ENCODE results near the gene ARFRP1. TPM values are rescaled to one million over a fixed set of nuclear protein-coding genes. Genes with fewer than 3 reads are reported as not detected.

ARFRP1 gene
- total RNA-seq, 1 donor from 2014 or later = 51.0 TPM

- Mint-ChIP-seq H3K9me3 (ENCODE audit: low read depth) (no peaks in the 10 kb centered on the region), H3K36me3 (ENCODE audit: insufficient read depth) (peaks cover 3% of the 10 kb centered on the region), H3K4me1 (ENCODE audit: low read depth) (no peaks in the 10 kb centered on the region), H3K27ac (no peak overlapping the region), H3K27me3 (no peaks in the 10 kb centered on the region), H3K4me3 (ENCODE audit: low read depth) (no peak overlapping the region)
- TF ChIP-seq CTCF (IDR thresholded peaks at IDR 0.05; ENCODE audit: unreplicated experiment) = no peak
- DNase-seq (ENCODE audit: low spot score, unreplicated experiment) = no peak
Measured at GRCh38 chr20:63679799-63680305, 27.9 kb downstream of the ARFRP1 start.

GRCh38 chr20:63678667-63679465 is 28.9 kb downstream of the ARFRP1 start:
- no peaks in the 10 kb centered on the region for H3K4me1 Mint-ChIP-seq (ENCODE audit: low read depth)
- no peaks in the 10 kb centered on the region for H3K27me3 Mint-ChIP-seq
- no peak for DNase-seq (ENCODE audit: low spot score, unreplicated experiment)
- no peaks in the 10 kb centered on the region for H3K9me3 Mint-ChIP-seq (ENCODE audit: low read depth)
- H3K36me3 Mint-ChIP-seq (ENCODE audit: insufficient read depth) = peaks cover 3% of the 10 kb centered on the region
- H3K4me3 Mint-ChIP-seq (ENCODE audit: low read depth) = no peak overlapping the region
- TF ChIP-seq CTCF (IDR thresholded peaks at IDR 0.05; ENCODE audit: unreplicated experiment) = no peak
- H3K27ac Mint-ChIP-seq = no peak overlapping the region

- Mint-ChIP-seq H3K27me3 (no peaks in the 10 kb centered on the region), H3K4me3 (ENCODE audit: low read depth) (no peak overlapping the region), H3K4me1 (ENCODE audit: low read depth) (no peaks in the 10 kb centered on the region), H3K36me3 (ENCODE audit: insufficient read depth) (peaks cover 3% of the 10 kb centered on the region), H3K9me3 (ENCODE audit: low read depth) (no peaks in the 10 kb centered on the region), H3K27ac (no peak overlapping the region)
- no peak for TF ChIP-seq CTCF (IDR thresholded peaks at IDR 0.05; ENCODE audit: unreplicated experiment)
- DNase-seq (ENCODE audit: low spot score, unreplicated experiment) = no peak
Measured at GRCh38 chr20:63678071-63678470, 29.7 kb downstream of the ARFRP1 start.

GRCh38 chr20:63675681-63676368 is 32.0 kb downstream of the ARFRP1 start:
- no peaks in the 10 kb centered on the region for H3K4me1 Mint-ChIP-seq (ENCODE audit: low read depth)
- no peak for TF ChIP-seq CTCF (IDR thresholded peaks at IDR 0.05; ENCODE audit: unreplicated experiment)

GRCh38 chr20:63673951-63674350 is 33.8 kb downstream of the ARFRP1 start:
- no peak for DNase-seq (ENCODE audit: low spot score, unreplicated experiment)
- no peaks in the 10 kb centered on the region for H3K9me3 Mint-ChIP-seq (ENCODE audit: low read depth)
- H3K27ac Mint-ChIP-seq = no peak overlapping the region
- H3K4me3 Mint-ChIP-seq (ENCODE audit: low read depth) = no peak overlapping the region
- TF ChIP-seq CTCF (IDR thresholded peaks at IDR 0.05; ENCODE audit: unreplicated experiment) = no peak
- H3K36me3 Mint-ChIP-seq (ENCODE audit: insufficient read depth) = peaks cover 3% of the 10 kb centered on the region
- H3K4me1 Mint-ChIP-seq (ENCODE audit: low read depth) = no peaks in the 10 kb centered on the region
- no peaks in the 10 kb centered on the region for H3K27me3 Mint-ChIP-seq

More at GRCh38 chr20:63675681-63676368, 32.0 kb downstream of the ARFRP1 start:
- DNase-seq (ENCODE audit: low spot score, unreplicated experiment) = no peak
- H3K4me3 Mint-ChIP-seq (ENCODE audit: low read depth) = no peak overlapping the region
- H3K27ac Mint-ChIP-seq = peak overlapping the region; percentile 63
- H3K9me3 Mint-ChIP-seq (ENCODE audit: low read depth) = no peaks in the 10 kb centered on the region
- H3K36me3 Mint-ChIP-seq (ENCODE audit: insufficient read depth) = peaks cover 3% of the 10 kb centered on the region
- H3K27me3 Mint-ChIP-seq = no peaks in the 10 kb centered on the region

Data from progenitor cell of endocrine pancreas (in vitro differentiated cells).